ENCODE measurements around the gene HDLBP. TPM values are rescaled to one million over a fixed set of nuclear protein-coding genes. Genes with fewer than 3 reads are reported as not detected.
"Not testable (repeated sequence)": the region's sequence is repeated elsewhere in the genome, so short reads cannot be mapped to it uniquely, and the experiment has no call there.

Gene HDLBP
- polyA plus RNA-seq, 3 donors = 341 to 386 (median 376) TPM

GRCh38 chr2:241288324-241288888 lies 27.1 kb downstream of the HDLBP start:
- DNase-seq (ENCODE audit: extremely low read depth in 1 of 11, low read depth in 9 of 11, low spot score in 4 of 11) = no peak

DNA sequence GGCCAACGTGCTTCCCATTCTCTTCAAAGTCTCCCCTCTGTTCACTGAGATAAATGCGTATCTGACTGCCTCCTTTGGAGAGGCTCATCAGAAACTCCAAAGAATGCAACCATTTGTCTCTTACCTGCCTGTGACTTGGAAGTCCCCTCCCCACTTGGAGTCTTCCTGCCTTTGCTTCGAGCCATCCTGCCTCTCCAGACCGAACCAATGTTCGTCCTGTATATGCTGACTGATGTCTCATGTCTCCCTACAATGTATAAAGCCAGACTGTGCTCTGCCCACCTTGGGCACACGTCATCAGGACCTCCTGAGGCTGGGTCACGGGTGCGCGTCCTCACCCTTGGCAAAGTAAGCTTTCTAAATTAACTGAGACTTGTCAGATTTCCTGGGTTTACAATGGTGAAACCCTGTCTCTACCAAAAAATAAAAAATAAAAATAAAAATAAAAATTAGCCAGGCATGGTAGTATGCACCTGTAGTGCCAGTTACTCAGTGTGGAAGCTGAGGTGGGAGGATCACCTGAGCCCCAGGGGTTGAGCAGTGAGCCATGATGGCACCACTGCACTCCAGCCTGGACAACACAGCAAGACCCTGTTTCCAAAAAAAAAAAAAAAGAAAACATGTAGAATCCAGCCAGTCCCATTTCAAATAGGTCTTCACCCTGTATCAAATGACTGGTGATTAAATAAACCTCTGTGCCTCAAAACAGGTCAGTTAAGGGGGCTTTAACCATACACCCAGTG lies 29.0 kb downstream of the HDLBP start:
- no peak for DNase-seq (ENCODE audit: extremely low read depth in 1 of 11, low read depth in 9 of 11, low spot score in 4 of 11)

GRCh38 chr2:241285596-241285995 lies 29.9 kb downstream of the HDLBP start:
- no peak for DNase-seq (ENCODE audit: extremely low read depth in 1 of 11, low read depth in 9 of 11, low spot score in 4 of 11)

DNA sequence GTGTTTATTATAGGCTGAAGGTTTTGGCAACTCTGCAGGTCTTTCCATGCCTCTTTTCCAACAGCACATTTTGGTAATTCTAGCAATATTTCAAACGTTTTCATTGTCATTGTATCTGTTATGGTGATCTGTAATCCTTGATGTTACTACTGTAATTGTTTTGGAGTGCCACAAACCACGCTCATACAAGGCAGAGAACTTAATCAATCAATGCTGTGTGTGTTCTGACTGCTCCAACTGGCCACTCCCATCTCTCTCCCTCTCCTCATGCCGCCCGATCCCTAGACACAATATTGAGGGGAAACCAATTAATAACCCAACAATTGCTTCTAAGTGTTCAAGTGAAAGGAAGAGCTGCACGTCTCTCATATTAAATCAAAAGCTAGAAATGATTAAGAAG lies 32.9 kb downstream of the HDLBP start:
- DNase-seq (ENCODE audit: extremely low read depth in 1 of 11, low read depth in 9 of 11, low spot score in 4 of 11) = no peak

DNA sequence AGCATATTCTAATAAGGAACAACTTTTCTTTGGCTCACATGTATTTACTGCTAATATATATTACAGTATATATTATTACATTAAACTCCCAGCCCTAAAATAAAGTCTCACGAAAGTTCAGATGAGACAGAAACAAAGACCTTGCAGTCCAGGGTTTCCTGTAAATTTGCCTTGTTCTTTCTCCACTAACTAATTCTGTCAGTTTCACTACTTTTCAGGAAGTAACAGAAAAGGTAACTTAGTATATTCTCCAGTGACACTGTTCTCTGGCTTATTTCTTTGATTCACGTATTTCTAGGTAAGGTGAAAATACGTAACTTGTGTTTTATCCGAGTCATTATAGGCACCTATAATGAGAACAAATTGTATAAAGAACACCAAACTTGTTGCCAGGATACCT lies 35.2 kb downstream of the HDLBP start:
- no peak for DNase-seq (ENCODE audit: extremely low read depth in 1 of 11, low read depth in 9 of 11, low spot score in 4 of 11)

DNA sequence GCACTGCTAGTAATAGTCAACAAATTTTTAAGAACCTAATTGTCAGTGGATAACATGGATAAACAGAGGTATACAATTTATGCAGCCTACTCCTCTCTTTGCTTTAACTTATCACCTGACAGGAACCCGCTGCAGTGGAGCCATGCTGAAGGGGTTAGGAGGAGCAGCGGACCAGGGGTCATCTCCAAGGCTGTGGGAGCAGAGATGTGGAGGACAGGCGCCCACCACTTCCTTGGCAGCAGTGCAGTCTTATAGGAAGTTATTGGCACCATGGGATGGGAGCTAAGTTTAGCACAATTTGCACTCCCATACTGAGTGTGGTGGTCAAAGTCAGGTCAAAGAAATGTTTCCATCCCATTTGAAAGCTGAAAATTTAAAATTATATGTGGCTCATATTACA lies 35.6 kb downstream of the HDLBP start:
- DNase-seq (ENCODE audit: extremely low read depth in 1 of 11, low read depth in 9 of 11, low spot score in 4 of 11) = no peak

DNA sequence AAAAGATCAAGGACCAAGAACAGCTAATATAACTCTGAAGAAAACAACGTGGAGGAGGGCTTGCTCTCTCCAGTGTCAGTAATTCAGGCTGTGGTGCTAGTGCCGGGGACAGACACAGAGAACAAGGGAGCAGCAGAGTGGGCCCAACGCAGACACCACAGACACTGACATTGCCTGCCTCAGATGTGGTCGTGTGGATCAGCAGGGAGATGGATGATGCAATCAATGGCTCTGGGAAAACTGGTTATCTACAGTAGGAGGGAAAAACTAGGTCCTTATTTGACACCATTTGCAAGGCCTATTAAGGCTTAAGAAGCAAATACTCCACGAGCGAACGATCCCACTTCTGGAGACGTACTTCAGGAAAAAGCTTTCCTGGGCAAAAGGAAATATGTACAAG lies 36.1 kb downstream of the HDLBP start:
- DNase-seq (ENCODE audit: extremely low read depth in 1 of 11, low read depth in 9 of 11, low spot score in 4 of 11) = no peak

GRCh38 chr2:241278306-241278705 lies 37.2 kb downstream of the HDLBP start:
- DNase-seq (ENCODE audit: extremely low read depth in 1 of 11, low read depth in 9 of 11, low spot score in 4 of 11) = not testable (repeated sequence)

DNA sequence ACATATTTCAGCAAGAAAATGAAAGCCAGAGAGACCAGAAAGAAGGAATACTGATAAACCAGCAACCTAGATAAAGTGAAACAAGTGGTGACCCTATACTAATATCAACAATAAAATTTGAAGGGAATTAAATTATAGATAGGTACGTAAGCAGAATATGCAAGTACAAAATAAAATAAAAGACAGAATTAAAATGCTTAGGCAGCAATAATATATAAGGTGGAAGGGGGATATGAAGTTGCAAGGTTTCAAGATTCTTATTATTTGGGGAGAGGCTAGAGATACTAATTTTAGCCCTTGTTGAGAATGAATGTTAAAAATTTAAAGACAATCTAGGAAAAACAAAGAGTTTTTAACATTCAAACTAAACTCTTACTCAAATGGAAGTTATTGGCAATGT lies 39.6 kb downstream of the HDLBP start:
- DNase-seq (ENCODE audit: extremely low read depth in 1 of 11, low read depth in 9 of 11, low spot score in 4 of 11) = no peak

GRCh38 chr2:241275504-241275903 lies 40.0 kb downstream of the HDLBP start:
- DNase-seq (ENCODE audit: extremely low read depth in 1 of 11, low read depth in 9 of 11, low spot score in 4 of 11) = no peak

- DNase-seq (ENCODE audit: extremely low read depth in 1 of 11, low read depth in 9 of 11, low spot score in 4 of 11) = no peak
Observed at GRCh38 chr2:241274127-241274526, 41.3 kb downstream of the HDLBP start.

- DNase-seq (ENCODE audit: extremely low read depth in 1 of 11, low read depth in 9 of 11, low spot score in 4 of 11) = no peak
Observed at GRCh38 chr2:241273210-241274020, 42.1 kb downstream of the HDLBP start.

DNA sequence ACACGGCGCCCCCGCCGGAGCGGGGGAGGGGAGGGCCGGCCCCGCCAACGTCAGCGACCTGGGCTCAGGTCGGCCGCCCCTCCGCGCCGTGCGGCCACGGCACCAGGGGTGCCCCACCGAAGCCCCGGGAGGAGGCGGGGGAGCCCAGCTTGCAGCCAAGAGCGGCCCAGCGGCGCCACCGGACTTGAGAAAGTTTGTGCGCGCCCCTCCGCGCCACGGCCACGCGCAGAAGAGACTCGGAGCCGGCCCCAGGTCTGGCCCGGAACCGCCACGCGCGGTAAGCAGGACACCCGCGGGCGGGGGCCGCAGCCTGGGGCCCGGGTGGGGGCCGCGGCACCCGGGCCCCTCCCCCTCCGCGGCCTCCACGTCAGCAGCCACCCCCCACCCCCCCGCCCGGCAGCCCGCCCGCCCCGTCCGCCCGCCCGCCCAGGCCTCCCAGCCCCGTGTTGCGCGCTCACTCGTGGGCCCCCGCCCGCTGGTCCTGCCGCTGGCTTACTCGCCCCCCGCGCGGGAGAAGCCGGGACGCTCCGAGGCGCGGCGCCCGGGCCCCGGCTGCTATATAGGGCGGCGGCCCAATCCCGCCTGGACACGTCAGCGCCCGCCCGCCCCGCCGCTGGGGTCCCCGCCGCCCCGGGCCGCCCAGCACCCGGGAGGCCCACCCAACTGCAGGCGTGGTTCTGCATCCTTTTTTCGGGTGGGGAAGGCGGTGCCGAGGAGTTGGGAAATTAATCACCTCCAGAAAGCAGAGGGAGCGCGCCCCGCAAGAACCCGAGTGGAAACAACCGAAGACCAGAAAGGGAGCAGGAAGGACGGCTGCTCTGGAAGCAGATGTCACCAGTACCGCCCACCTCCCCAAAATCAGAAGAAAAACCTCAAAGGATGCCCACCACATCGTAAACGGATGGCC lies 42.9 kb downstream of the HDLBP start:
- DNase-seq (ENCODE audit: extremely low read depth in 1 of 11, low read depth in 9 of 11, low spot score in 4 of 11) = peak in 5 of 11 donors; percentile 41 to 57 (median 48)

GRCh38 chr2:241271706-241272302 lies 43.7 kb downstream of the HDLBP start:
- peak in 8 of 11 donors; percentile 42 to 63 (median 52) for DNase-seq (ENCODE audit: extremely low read depth in 1 of 11, low read depth in 9 of 11, low spot score in 4 of 11)

GRCh38 chr2:241270531-241270930 lies 44.9 kb downstream of the HDLBP start:
- no peak for DNase-seq (ENCODE audit: extremely low read depth in 1 of 11, low read depth in 9 of 11, low spot score in 4 of 11)

- no peak for DNase-seq (ENCODE audit: extremely low read depth in 1 of 11, low read depth in 9 of 11, low spot score in 4 of 11)
Observed at GRCh38 chr2:241269707-241270520, 45.6 kb downstream of the HDLBP start.

DNA sequence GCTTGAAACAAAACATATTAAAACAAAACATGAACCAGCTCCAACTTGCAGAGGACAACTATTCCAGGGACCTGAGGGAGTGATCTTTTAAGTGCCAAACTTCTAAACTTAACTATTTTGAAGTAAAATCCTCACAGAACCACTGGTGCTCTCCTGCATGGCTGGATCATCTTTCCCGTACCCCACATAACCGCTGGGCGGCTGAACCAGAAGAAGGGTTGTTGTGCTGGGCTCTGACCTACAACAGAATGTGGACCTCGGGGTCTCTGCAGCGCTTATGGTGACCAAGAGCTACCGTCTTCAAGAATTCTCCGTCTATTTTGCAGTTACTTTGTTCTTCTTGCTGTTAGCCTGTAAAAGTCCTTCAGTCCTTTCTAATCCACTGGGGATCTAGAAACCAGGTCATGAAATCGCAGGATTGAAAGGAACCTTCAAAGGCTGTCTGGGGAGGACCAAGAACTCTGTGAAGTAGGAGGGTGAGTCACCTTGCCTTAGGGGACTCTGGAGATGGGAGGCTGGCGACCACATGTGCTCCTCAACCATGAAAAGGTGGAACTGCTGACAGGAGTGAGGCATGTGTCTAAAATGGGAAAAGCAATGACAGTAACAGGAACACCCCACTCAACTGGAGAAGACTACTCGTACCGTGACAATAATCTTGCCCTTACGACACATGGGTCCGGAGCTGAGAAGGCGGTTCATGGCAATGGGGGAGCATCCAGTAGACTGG lies 46.6 kb downstream of the HDLBP start:
- no peak for DNase-seq (ENCODE audit: extremely low read depth in 1 of 11, low read depth in 9 of 11, low spot score in 4 of 11)
